ENCODE data around the gene TBC1D22A.

Gene TBC1D22A

DNA sequence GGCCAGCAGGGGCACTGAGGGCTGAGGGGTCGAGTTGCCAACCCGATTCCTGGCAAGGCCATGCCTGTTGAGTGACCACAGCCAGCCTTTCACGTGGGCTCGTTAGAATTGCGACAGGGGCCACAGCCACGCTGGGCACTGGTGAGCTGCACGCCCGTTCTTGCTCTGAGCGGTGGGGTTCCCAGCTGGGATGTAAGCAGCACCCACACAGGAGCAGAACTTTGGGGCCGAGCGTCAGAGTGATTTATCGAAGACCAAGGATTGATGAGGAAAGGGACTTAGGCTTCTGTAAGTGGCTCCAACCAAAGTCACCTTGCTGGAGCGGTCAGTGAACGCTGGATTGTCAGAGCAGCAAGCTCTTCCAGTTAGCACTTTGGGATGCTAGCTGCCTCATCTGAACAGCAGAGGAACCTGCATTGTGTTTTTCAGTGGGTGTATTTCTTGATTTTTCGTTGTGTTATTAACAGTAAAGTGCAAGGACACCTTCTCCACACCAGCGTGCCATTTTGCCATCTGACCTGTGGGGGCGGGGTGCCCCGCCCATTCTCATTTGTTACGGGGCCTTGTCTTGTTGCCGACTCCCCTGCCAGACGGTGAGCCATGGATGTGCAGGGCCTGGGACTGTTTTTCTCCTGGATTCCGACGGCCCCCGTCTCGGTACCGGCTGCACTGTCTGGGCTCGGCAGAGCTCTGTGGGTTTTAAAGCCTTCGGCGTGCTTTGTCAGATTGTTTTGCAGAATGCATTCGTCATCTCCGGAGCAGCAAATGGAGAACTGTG lies 202.5 kb downstream of the TBC1D22A start:
- no peak for DNase-seq

DNA sequence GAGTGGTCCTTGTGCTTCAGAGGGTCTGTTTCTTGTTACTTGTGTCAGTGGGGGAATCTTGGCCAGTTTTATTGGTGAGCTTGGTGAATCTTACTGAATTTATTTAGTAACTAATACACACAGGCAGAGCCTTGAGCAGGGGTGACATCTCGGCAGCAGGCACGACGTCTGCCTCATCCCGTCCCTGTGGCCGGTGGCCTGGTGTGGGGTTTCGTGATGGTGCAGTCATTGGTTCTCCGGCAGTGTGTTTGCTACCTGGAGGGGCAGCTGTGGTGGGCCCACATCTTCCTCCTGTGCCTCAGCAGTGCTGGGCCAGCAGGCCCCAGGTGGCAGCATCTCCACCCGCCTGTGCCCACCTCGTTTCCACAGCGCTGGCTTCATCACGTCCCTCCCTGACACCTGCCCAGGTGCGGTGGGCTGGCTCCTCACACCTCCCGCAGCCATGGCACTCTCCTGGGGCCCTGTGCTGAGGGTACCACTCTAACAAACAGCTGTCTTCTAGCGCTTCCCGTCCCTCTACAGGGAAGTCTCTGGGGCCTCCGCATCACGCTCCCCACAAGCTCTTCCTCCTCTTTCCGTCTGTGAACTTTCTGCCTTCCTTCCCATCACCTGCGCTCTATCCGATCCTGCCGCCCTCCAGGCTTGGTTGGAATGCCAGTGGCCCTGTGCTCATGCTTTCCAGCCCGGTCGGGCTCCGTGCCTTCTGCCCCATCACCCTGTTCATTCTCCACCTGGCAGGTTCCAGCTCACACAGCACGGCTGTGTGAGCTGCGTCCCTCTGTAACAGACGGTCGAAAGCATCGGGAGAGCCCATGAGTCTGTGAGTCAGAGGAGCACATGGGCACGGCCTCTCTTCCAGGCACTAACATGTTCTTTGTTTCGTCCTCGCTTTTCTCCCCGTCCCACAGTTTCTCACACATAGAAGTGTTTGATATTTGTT lies 203.4 kb downstream of the TBC1D22A start:
- DNase-seq: no peak

DNA sequence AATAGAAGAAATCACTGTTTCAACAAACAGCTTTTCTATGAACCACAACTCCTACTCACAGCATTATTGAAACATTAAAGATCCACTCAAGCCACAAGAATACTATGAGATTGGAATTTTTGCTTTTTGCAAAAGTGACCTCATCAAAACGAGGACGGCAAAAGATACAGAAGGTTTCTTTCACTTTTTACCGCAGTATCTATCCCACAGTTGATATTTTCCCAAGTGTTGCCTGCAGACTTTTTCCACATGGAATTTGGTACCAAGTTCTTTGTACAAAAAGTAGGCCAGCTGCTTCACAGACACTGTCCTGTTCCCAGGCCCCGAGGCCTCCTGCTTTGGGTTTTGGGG lies 204.0 kb downstream of the TBC1D22A start:
- no peak for DNase-seq

DNA sequence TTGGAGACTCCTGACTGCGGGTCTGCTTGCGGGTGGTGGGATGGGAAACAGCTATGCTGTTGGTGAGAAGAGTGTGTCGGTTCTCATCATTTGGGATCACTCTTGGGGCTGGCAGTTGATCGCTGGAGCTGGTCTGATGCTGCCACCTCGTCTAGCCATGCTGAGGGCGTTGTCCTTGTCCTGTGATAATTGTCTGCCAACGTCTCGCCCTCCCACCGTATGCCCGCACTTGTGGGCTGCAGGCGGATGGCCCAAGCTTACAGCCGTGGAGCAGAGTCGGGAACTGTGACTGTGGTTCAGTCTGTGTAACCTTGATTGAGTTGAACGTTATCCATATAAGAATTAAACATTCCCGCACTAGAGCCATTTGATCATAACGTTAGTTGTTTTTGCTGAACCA lies 204.4 kb downstream of the TBC1D22A start:
- no peak for DNase-seq

DNA sequence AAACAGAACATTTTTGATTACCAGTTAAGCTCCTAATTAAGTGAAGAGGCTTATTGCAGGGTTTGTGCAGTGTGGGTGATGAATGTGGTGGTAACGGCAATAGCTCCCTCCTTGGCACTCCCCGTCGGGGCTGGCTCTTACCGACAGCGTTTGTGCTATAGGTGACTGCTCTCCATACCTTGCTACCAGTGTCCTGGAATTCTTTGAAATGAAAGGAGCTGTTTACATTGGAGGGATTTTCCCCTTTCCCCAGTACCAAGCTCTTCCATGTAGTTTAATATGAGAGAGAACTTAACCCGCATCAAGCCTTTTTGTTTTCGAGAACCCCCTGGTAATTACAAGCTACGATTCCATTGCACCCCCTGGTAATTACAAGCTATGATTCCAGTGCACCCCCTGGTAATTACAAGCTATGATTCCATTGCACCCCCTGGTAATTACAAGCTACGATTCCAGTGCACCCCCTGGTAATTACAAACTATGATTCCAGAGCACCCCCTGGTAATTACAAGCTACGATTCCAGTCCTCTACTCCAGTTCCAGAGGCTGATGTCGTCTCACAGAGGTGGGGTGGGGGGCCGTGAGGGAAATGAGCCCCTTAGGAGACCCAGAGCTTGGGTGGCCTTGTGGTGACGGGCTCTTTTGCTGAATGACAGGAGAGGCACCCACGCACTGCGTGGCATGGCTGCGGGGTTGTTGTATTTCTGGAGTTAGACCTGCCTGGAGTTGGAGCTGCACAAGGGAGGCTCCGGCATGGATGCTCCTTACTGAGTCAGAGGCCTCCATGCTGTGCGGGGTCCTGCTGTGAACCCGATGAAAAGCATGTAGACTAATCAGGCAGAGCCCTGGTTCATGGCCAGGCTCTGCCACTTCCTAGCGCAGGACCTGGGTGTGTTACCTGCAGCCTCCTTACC lies 205.3 kb downstream of the TBC1D22A start:
- no peak for DNase-seq

DNA sequence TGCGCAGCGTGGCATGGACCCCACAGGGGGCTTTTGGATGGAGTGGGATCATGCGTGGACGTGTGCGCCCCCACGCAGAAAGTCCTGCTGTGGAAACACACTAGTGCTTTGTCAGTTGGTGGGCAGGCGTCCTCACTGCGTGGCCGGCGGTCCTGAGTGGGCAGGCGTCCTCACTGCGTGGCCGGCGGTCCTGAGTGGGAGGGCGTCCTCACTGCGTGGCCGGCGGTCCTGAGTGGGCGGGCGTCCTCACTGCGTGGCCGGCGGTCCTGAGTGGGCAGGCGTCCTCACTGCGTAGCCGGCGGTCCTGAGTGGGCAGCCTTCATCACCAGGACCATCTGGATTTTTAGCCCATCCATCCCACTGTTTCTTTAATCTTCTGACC lies 205.9 kb downstream of the TBC1D22A start:
- DNase-seq: no peak

DNA sequence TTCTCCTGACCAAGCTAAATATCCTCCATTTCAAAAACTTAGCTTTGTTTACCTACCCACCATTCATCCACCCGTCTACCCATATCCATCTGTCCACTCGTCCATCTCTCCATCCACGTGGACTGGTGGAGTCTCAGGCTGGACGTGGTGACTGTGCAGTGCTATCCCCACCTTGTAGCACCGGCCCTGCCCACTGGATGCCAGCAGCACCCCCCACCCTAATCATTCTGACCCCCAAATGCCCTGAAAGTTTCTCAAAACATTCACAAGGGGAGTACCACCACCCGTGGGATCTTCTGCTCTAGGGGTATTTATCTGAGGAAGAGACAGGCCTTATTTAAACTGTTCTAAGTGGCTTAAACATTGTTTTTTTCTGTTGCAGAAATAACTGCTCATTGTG lies 206.4 kb downstream of the TBC1D22A start:
- DNase-seq: no peak

DNA sequence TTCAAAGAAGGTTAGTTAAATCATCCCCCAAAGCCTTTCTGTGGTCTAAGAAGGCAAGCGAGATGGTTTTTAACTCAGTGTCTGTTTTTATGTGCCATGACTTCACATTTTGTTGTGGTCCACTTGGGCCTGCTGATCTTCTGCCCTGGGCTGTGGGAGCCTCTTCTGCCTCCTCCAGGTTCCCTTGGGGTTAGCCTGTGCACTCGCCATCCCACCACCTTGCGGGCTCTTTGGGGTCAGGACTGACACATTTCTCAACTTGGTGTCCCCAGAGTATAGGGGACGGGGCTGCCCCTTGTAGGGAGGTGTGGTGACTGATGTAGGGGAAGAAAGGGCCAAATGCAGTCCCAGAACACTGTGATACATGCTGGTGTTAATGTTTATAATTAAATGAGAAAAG lies 207.0 kb downstream of the TBC1D22A start:
- DNase-seq: peak; percentile 63

DNA sequence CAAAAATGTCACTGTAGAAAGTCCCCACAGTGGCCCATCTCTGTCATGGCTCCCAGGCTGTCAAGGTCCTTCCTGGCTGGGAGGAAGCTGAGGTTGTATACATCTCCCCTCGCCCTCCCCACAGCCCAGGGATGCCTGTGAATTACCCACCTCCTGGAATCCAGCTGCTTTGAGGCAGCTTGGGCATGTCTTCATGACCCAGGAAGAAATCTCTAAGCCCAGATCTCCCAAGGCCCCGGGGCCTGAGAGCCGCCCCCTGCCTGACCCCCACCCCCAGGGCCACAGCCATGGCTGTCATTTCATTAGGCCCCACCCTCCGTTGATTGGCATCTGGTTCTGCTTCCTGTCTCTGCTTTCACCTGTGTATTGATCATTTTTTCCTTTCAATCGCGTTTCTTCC lies 207.5 kb downstream of the TBC1D22A start:
- peak; percentile 12 for DNase-seq

DNA sequence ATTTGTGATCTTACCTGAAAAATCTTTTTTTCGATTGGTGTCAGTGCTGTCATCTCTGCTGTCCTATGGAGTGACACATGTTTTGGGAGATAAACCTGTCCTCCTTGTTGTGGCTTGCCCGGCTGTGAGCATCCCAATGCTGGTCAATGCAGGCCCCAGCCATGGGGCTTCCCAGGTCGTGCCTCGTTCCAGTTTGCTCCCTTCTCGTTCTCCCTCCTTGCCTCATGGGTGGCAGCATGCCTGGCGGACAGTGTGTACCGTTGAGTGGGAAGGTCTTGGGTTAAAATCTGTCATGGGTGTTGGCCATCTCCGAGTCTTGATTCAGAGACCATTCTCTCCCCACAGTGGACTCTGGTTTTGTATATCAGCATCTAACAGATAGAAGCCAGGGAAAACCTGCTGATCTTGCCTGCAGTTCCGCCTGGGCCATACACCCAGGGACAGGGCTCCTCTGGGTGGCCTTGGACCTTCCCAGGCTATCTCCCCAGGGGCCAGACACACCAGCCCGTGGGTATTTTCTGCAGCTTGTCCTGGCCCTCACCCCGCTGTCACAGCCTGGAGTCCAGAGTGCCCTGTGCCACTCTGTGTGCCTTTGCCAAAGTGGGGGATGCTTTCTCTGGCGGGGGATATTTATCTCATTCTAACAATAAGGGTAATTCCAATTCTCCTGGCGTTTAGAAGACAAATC lies 208.1 kb downstream of the TBC1D22A start:
- no peak for DNase-seq

DNA sequence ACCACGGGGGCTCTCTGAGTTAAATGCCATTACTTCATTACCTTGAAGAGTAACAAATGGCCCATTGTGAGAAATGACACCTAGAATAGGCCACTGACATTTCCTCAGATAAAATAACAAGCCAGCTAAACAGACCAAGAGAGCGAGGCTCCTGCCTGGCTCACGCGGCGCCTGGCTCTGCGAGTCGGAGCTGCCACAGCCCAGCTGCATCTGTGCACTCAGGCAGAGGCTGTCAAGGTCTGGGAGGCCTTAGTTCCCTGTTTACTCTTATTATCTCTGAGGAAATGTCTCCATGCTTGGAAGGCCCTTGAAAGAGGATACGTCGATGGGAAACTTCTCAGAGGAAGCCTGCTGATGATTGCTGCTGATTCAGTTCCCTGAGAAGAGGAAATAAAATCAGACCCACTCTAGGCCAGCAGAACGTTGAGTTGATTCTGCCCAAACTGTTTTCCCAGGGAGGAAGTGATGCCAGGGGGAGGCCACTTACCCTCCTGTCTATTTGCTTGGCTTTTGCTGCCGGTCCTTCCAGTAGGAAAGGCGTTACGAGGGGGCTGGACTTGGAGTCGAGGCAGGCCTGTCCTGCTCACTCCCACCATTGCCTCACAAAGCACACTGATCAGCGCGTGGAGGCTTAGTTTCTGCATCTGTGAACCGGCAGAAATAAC lies 208.8 kb downstream of the TBC1D22A start:
- no peak for DNase-seq

DNA sequence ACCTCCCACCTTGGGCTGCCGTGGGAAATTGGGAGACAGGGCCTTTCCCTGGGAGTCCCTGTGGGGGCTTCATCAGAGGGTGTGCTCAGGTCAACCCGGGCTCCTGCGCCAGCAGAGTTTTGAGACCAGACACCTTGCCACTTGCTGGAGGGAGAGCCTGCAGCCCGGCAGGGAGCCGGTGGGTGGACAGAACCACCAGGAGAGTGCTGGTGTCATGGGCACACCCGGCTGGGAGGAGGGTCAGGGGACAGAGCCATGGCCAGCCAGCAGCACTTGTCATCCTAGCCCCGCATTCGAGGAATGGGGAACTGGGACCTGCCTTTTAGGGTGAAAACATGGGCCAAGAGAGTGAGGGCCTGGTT lies 209.3 kb downstream of the TBC1D22A start:
- DNase-seq: no peak

DNA sequence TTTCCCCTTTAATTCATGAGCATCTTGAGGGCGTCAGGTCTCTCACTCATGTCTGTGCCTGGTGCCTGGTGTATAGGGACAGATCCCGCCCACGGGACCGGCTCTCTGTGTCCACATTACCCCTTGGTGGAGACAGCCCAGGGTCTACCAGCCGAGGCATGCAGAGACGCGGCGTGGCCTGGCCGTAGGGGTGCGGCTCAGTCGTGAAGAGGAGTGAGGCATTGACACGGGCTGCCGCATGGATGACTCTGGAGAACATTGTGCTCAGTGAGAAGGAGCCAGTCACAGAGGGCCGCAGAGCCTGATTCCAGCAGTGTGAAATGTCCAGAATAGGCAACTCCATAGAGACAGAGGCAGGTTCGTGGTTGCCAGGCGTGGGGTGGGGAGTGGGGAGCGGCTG lies 209.8 kb downstream of the TBC1D22A start:
- no peak for DNase-seq

DNA sequence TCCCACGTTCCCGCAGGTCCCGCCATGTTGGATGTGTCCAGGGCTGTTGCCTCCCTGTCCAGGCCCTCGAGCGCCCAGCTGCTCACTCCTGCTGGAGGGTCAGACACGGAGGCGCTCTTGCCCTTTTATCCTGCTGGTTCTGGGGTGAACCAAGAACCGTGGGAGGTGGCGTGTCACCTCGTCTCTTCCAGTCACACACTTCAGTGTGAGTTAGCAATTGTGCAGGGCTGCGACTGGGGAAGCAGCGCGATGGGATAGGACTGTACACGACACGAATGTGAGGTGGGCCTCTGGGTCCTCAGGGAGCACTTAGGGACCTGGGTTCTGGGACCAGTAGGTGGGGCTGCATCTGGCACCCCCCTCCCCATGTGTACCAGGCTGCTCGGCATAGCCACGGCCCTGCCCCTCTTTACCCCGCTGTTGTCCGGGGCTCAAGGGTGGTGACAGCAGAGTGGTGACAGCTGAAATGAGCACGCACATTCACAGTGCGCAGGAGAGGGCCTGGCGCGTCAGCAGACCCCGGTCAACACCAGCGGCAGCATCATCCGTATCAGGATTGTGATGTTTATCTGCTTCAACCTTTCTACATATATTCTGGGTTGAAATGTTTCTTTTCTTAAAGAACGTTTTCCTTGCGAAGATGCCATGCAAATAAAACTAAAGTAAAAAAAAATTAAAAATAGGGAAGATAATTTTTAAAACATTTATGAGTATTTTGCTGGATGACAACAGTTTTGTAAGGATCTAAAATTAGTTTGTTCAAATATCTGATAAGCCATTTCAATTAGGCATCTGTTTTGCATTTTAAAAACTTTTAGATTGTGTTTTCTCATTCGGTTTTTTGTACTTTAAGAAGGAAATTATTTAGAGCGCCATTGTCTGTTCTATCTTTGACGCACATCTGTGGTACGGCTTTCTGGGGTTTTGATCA lies 210.7 kb downstream of the TBC1D22A start:
- no peak for DNase-seq

DNA sequence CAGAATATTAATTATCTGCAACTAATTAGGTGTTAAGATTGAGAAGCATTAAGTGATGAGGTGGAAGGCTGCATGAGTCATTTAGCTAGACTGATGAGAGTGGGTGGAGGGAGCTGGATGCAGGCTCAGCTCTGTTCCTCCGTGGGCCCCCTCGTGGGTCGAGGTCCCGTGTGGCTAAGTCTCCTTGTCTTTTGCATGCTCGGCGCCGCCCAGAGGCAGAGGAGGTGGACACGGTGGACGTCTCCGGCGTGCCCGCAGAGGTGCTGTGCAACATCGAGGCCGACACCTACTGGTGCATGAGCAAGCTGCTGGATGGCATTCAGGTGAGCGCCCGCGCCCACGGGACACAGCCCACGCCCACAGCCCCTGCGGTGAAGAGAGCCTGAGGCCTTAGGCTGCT lies 211.6 kb downstream of the TBC1D22A start:
- no peak for DNase-seq

DNA sequence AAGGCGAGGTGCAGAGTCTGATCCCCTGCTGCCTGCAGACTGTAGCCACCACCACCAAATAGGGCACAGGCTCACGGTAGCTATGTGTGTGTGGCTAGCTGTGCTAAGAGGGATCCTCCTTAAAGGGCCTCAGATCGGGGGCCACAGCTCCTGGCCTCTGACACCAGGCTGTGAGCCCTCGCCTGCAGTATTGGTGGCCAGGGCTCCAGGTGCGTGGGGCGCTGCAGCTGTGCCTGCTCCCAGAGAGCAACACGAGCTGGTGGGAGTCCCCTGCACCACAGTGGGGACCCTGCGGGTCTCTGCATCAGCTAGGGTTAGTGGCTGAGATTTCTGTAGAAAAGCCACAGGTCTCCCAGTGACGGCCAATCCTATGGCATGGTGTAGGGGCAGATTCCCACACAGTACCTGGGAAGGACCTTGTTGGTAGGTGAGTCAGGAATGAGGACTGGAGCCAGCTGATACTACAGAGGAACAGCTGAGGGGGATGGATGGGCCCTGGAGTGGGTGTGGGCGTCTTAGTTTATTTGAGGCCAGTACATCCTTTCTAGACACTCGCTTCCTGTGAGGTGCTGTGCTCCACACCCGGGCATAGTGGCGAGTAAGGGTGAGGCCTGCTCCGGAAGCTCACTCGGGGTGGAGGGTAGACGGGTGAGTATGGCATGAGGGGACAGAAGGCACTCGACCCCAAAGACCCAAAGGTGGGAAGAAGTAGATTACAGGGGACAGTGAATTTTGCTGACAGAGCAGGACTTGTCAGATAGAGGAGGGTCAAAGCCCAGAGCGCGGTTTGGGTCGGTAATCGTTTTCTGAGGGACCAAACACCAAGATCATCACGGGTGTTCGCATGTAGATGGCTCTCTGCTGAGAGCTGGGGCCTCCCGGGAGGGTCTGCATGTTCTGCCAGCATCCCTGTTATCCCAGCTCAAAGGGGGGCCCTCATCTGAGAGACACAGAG lies 212.5 kb downstream of the TBC1D22A start:
- no peak for DNase-seq

DNA sequence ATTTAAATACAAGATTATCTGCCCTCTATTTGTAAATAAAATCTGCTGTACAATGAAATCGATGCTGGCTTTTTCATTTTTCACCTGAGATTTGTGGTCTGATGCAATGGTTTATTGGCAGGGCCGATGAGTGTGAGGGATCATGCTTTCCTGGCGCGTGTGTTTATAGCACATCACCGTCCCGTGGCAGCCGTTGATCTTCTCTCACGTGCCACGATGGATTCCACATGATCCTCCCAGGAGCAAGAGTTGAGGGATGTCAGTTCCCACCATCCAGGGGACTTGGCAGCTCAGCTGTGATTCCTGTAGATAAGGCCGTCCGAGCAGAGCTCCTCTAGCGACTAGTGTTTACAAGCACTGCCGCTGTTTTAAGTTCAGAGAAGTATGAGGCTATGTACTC lies 213.7 kb downstream of the TBC1D22A start:
- no peak for DNase-seq

DNA sequence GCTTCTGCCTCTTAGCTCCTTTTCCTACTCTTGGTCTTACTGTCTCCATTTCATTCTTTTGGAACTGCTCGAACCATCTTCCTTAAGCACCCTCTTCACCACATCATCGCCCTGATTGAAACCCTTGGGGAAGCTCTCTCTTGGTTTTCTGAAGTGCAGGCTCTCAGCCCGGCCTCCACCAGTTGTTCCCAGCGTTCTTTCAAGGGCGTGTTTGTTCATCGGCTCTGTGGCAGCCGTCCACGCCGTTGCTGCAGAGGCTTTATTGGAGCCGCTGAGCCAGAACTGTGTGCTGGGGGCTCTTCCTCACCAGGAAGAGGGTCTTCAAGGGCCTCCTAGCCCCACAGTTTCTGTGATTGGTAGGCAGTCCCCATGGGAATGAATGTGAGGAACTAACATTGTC lies 214.1 kb downstream of the TBC1D22A start:
- DNase-seq: no peak

DNA sequence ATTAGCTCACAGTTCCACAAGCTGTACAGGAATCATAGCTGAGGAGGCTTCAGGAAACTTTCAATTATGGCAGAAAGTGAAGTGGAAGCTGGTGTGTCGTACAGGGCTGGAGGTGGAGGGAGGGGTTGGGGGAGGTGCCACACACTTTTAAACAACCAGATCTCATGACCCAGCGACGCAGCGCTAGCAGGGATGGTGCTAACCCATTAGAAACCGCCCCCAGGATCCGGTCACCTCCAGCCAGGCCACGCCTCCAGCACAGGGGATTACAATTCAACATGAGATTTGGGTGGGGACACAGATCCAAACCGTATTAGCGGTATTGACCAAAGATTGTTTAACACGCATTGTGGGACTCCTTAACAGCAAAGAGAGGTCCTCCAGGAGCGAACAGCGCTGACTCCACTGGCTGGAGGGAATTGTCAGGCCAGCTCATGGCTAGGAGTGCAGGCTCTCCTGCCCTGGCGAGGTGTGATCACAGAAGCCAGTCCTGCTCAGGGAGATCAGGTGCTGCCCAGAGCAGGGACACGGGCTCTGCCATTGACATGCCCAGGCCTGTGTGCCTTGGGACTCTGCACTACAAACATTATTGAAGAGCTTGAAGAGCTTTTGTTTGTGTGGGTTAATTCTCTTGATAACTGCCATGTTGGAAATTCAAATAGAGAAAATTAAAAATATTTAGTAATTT lies 215.3 kb downstream of the TBC1D22A start:
- DNase-seq: no peak
